Measurements from ENCODE around the gene IER5L. TPM values are rescaled to one million over a fixed set of nuclear protein-coding genes. Genes with fewer than 3 reads are reported as not detected.
"Not testable (repeated sequence)": the region's sequence is repeated elsewhere in the genome, so short reads cannot be mapped to it uniquely, and the experiment has no call there.

The IER5L gene
- total RNA-seq, 4 donors from 2014 or later, result 5.0 to 24.2 (median 12.9) TPM

GRCh38 chr9:129199044-129199435, 21.0 kb upstream of the IER5L start:
- no peak for TF ChIP-seq POLR2A (IDR thresholded peaks at IDR 0.05; ENCODE audit: low read depth)
- TF ChIP-seq POLR2AphosphoS5 (IDR thresholded peaks at IDR 0.05), result no peak
- TF ChIP-seq CTCF (IDR thresholded peaks at IDR 0.05), result no peak
- no peak for TF ChIP-seq EP300 (IDR thresholded peaks at IDR 0.05)
- Histone ChIP-seq H3K36me3 (no peaks in the 10 kb centered on the region), H3K27ac (replicated peaks in 1 of 4) (peak overlapping the region; percentile 56 to 74 (median 66)), H3K9me3 (no peaks in the 10 kb centered on the region), H3K27me3 (no peaks in the 10 kb centered on the region), H3K4me3 (no peak overlapping the region), H3K4me1 (peaks cover 0 to 29% (median 24%) of the 10 kb centered on the region in 4 donors)
- no peak for DNase-seq (ENCODE audit: extremely low spot score)
- WGBS, result 85% methylated on average over 7 of the region's 7 CpGs
- intact Hi-C loops (cut with DNase I), result no loop called here

- TF ChIP-seq CTCF (IDR thresholded peaks at IDR 0.05) (no peak), POLR2A (IDR thresholded peaks at IDR 0.05; ENCODE audit: low read depth) (no peak), EP300 (IDR thresholded peaks at IDR 0.05) (no peak), POLR2AphosphoS5 (IDR thresholded peaks at IDR 0.05) (peak in 1 of 2 donors; percentile 13)
- Histone ChIP-seq H3K36me3 (no peaks in the 10 kb centered on the region), H3K27me3 (no peaks in the 10 kb centered on the region), H3K27ac (replicated peaks in 1 of 4) (peak overlapping the region; percentile 56 to 74 (median 66)), H3K4me1 (peaks cover 0 to 23% (median 21%) of the 10 kb centered on the region in 4 donors), H3K9me3 (no peaks in the 10 kb centered on the region), H3K4me3 (peak overlapping the region; percentile 7 to 20 (median 12))
- WGBS, result 49% methylated on average over 27 of the region's 30 CpGs
- intact Hi-C loops (cut with DNase I), result no loop called here
- no peak for DNase-seq (ENCODE audit: extremely low spot score)
Observed at GRCh38 chr9:129198319-129199043, 20.4 kb upstream of the IER5L start.

GRCh38 chr9:129197978-129198318, 19.9 kb upstream of the IER5L start:
- Histone ChIP-seq H3K27me3 (no peaks in the 10 kb centered on the region), H3K4me1 (peaks cover 0 to 19% (median 16%) of the 10 kb centered on the region in 4 donors), H3K4me3 (peak overlapping the region in 3 of 4 donors; percentile 7 to 20 (median 10)), H3K36me3 (no peaks in the 10 kb centered on the region), H3K9me3 (no peaks in the 10 kb centered on the region), H3K27ac (replicated peaks in 1 of 4) (peak overlapping the region; percentile 56 to 74 (median 66))
- TF ChIP-seq POLR2A (IDR thresholded peaks at IDR 0.05; ENCODE audit: low read depth) (no peak), CTCF (IDR thresholded peaks at IDR 0.05) (no peak), POLR2AphosphoS5 (IDR thresholded peaks at IDR 0.05) (no peak), EP300 (IDR thresholded peaks at IDR 0.05) (no peak)
- DNase-seq (ENCODE audit: extremely low spot score), result no peak
- WGBS, result 27% methylated on average over 6 of the region's 8 CpGs
- intact Hi-C loops (cut with DNase I), result no loop called here

- intact Hi-C loops (cut with DNase I); H3K36me3 ChIP-seq; DNase-seq (ENCODE audit: extremely low spot score); H3K27me3 ChIP-seq; H3K9me3 ChIP-seq; H3K4me3 ChIP-seq; H3K27ac ChIP-seq (replicated peaks in 1 of 4): not testable (repeated sequence)
- WGBS, result 94% methylated on average over 6 of the region's 6 CpGs
- H3K4me1 ChIP-seq, result peaks cover 0 to 17% (median 15%) of the 10 kb centered on the region in 4 donors
Observed at GRCh38 chr9:129197045-129197444, 19.0 kb upstream of the IER5L start.

- 91% methylated on average over 10 of the region's 10 CpGs for WGBS
- Histone ChIP-seq H3K4me1 (peaks cover 0 to 17% (median 15%) of the 10 kb centered on the region in 4 donors), H3K27me3 (no peaks in the 10 kb centered on the region), H3K9me3 (no peaks in the 10 kb centered on the region), H3K27ac (replicated peaks in 1 of 4) (no peak overlapping the region), H3K36me3 (no peaks in the 10 kb centered on the region), H3K4me3 (no peak overlapping the region)
- intact Hi-C loops (cut with DNase I), result no loop called here
- TF ChIP-seq CTCF (IDR thresholded peaks at IDR 0.05) (no peak), POLR2A (IDR thresholded peaks at IDR 0.05; ENCODE audit: low read depth) (no peak), EP300 (IDR thresholded peaks at IDR 0.05) (no peak), POLR2AphosphoS5 (IDR thresholded peaks at IDR 0.05) (no peak)
- DNase-seq (ENCODE audit: extremely low spot score), result no peak
Observed at GRCh38 chr9:129195606-129196005, 17.5 kb upstream of the IER5L start.

Measured in esophagus muscularis mucosa (tissue), 4 donors.